SU-DHL-6 (cell line): Measurements from ENCODE around the gene KRTAP4-12.
"Not testable (repeated sequence)": the region's sequence is repeated elsewhere in the genome, so short reads cannot be mapped to it uniquely, and the experiment has no call there.

Experiments used
- H2AFZ ChIP-seq: fragments of 200-600 bp; sonication (generic); 2 replicates; pipeline ENCODE4 v1.6.1; 2014; ENCODE audit warnings: low read depth, mild to moderate bottlenecking, moderate library complexity, mixed read lengths, antibody characterized with exemption, low read length; ENCODE audit not compliant: severe bottlenecking
- H3F3A ChIP-seq: fragments of 200-600 bp; shearing (Covaris generic); 2 replicates; pipeline ENCODE4 v1.6.0; 2016; ENCODE audit warnings: antibody characterized with exemption, mild to moderate bottlenecking; ENCODE audit not compliant: insufficient read depth
- H3K27ac ChIP-seq: fragments of 200-600 bp; sonication (generic); 2 replicates; pipeline ENCODE4 v1.5.1; 2016; ENCODE audit warnings: low read depth, mild to moderate bottlenecking, low read length, moderate library complexity, mixed read lengths
- H3K27me3 ChIP-seq: fragments of 200-600 bp; sonication (generic), shearing (Covaris generic); 2 replicates; pipeline ENCODE4 v1.6.0; 2014; ENCODE audit warnings: mild to moderate bottlenecking, low read length
- H3K36me3 ChIP-seq: fragments of 200-600 bp; sonication (generic); 2 replicates; pipeline ENCODE4 v1.6.1; 2014; ENCODE audit warnings: mild to moderate bottlenecking, low read length, mixed read lengths
- H3K4me2 ChIP-seq: fragments of 300-600, 200-600 bp; shearing (Covaris generic), sonication (generic); 2 replicates; pipeline ENCODE4 v1.6.0; 2014; ENCODE audit warnings: low read length, low read depth, mild to moderate bottlenecking; ENCODE audit not compliant: poor library complexity, severe bottlenecking
- H3K4me3 ChIP-seq: fragments of 200-600 bp; sonication (generic); 2 replicates; pipeline ENCODE4 v1.5.1; 2014; ENCODE audit warnings: antibody characterized with exemption, low read length, mild to moderate bottlenecking, mixed read lengths; ENCODE audit not compliant: insufficient read depth, poor library complexity, severe bottlenecking
- H3K79me2 ChIP-seq: fragments of 200-600 bp; sonication (generic); 2 replicates; pipeline ENCODE4 v1.6.1; 2014; ENCODE audit warnings: mild to moderate bottlenecking, low read length, moderate library complexity; ENCODE audit not compliant: insufficient read depth
- H3K9ac ChIP-seq: fragments of 200-600 bp; sonication (generic); 2 replicates; pipeline ENCODE4 v1.7.0; 2014; ENCODE audit warnings: mild to moderate bottlenecking, low read length
- H3K9me2 ChIP-seq: fragments of 200-600 bp; sonication (generic); replicated peaks from 2 replicates; pipeline ENCODE4 v1.6.1; 2014; ENCODE audit warnings: low read length; ENCODE audit not compliant: insufficient read depth
- H3K9me3 ChIP-seq: fragments of 200-600 bp; sonication (generic); 2 replicates; pipeline ENCODE4 v1.6.1; 2014; ENCODE audit warnings: low read length, mixed read lengths; ENCODE audit not compliant: insufficient read depth
- H4K20me1 ChIP-seq: fragments of 200-600 bp; sonication (generic); 2 replicates; pipeline ENCODE4 v1.6.1; 2014; ENCODE audit warnings: low read depth, mild to moderate bottlenecking, antibody characterized with exemption, low read length, moderate library complexity, mixed read lengths
- EZH2phosphoT487 ChIP-seq: fragments of 200-600 bp; sonication (generic), shearing (Covaris generic); conservative IDR thresholded peaks from 2 replicates; pipeline ENCODE4 v1.6.1; 2018; ENCODE audit warnings: mild to moderate bottlenecking, antibody characterized with exemption, low read length, moderate library complexity, mixed read lengths
- TF ChIP-seq, protein P1 (sequence below): fragments of 200-600 bp; sonication (generic); IDR thresholded peaks from one replicate; pipeline ENCODE4 v1.5.1; 2017; ENCODE audit warnings: antibody characterized with exemption, mild to moderate bottlenecking, low read length, moderate library complexity; ENCODE audit not compliant: insufficient read depth, poor library complexity, severe bottlenecking

KRTAP4-12 gene

GRCh38 chr17:41126412-41126811, 2.4 kb upstream of the KRTAP4-12 start:
- no peak overlapping the region for H3K4me3 ChIP-seq
- no peak overlapping the region for H3K27ac ChIP-seq
- H3K27me3 ChIP-seq: no peaks in the 10 kb centered on the region
- 0 out of 2 replicates have a peak, but pooled peaks cover 6% of the 10 kb centered on the region for H3K9me3 ChIP-seq
- H3F3A ChIP-seq: no peaks in the 10 kb centered on the region
- no peak overlapping the region for H3K9ac ChIP-seq
- TF ChIP-seq, protein P1, sequence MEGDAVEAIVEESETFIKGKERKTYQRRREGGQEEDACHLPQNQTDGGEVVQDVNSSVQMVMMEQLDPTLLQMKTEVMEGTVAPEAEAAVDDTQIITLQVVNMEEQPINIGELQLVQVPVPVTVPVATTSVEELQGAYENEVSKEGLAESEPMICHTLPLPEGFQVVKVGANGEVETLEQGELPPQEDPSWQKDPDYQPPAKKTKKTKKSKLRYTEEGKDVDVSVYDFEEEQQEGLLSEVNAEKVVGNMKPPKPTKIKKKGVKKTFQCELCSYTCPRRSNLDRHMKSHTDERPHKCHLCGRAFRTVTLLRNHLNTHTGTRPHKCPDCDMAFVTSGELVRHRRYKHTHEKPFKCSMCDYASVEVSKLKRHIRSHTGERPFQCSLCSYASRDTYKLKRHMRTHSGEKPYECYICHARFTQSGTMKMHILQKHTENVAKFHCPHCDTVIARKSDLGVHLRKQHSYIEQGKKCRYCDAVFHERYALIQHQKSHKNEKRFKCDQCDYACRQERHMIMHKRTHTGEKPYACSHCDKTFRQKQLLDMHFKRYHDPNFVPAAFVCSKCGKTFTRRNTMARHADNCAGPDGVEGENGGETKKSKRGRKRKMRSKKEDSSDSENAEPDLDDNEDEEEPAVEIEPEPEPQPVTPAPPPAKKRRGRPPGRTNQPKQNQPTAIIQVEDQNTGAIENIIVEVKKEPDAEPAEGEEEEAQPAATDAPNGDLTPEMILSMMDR: no peak
- TF ChIP-seq EZH2phosphoT487: no peak
- H2AFZ ChIP-seq: no peak overlapping the region
- H4K20me1 ChIP-seq: no peaks in the 10 kb centered on the region
- no peak overlapping the region for H3K4me2 ChIP-seq
- no peaks in the 10 kb centered on the region for H3K9me2 ChIP-seq
- no peaks in the 10 kb centered on the region for H3K36me3 ChIP-seq
- no peaks in the 10 kb centered on the region for H3K79me2 ChIP-seq

- no peak overlapping the region for H3K4me3 ChIP-seq
- H3K9ac ChIP-seq: no peak overlapping the region
- H3K4me2 ChIP-seq: no peak overlapping the region
- no peak overlapping the region for H2AFZ ChIP-seq
- 0 out of 2 replicates have a peak, but pooled peaks cover 6% of the 10 kb centered on the region for H3K9me3 ChIP-seq
- no peaks in the 10 kb centered on the region for H3K27me3 ChIP-seq
- no peaks in the 10 kb centered on the region for H3K36me3 ChIP-seq
- no peaks in the 10 kb centered on the region for H3K9me2 ChIP-seq
- H3F3A ChIP-seq: no peaks in the 10 kb centered on the region
- TF ChIP-seq, protein P1: no peak
- no peak for TF ChIP-seq EZH2phosphoT487
- H4K20me1 ChIP-seq: no peaks in the 10 kb centered on the region
- H3K27ac ChIP-seq: no peak overlapping the region
- no peaks in the 10 kb centered on the region for H3K79me2 ChIP-seq
These were observed 1.1 kb upstream of the KRTAP4-12 start for GRCh38 chr17:41125064-41125463.

DNA sequence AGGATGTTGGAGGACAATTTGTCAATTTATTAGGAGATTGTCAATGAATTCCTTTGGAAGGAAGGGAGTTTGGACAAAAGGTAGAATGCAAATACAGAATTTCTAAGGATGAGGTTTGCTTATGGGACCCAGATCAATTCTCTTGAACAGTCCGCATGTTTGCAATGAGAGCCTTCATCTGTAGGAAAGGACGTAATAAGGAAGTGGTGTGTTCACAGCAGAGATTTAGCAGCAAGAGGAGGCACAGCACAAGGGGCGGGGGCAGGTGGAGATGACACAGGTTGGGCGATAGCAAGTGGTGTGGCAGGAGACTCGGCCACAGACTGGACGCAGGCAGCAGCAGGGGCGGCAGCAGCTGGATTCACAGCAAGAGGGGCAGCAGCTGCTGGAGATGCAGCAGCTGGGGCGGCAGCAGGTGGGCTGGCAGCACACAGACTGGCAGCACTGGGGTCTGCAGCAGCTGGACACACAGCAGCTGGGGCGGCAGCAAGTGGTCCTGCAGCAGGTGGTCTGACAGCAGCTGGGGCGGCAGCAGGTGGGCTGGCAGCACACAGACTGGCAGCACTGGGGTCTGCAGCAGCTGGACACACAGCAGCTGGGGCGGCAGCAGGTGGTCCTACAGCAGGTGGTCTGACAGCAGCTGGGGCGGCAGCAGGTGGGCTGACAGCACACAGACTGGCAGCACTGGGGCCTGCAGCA, 541 bp downstream of the KRTAP4-12 start:
- H3K4me2 ChIP-seq, H3K9me2 ChIP-seq, H3K36me3 ChIP-seq, H3K9ac ChIP-seq, H3K4me3 ChIP-seq, H2AFZ ChIP-seq, H3F3A ChIP-seq, H4K20me1 ChIP-seq, H3K79me2 ChIP-seq, H3K9me3 ChIP-seq, H3K27me3 ChIP-seq, H3K27ac ChIP-seq: not testable (repeated sequence)

GRCh38 chr17:41121742-41122141, 2.2 kb downstream of the KRTAP4-12 start:
- no peaks in the 10 kb centered on the region for H3K36me3 ChIP-seq
- no peak for TF ChIP-seq EZH2phosphoT487
- TF ChIP-seq, protein P1: no peak
- no peaks in the 10 kb centered on the region for H4K20me1 ChIP-seq
- H2AFZ ChIP-seq: no peak overlapping the region
- H3K4me3 ChIP-seq: no peak overlapping the region
- 0 out of 2 replicates have a peak, but pooled peaks cover 6% of the 10 kb centered on the region for H3K9me3 ChIP-seq
- H3K4me2 ChIP-seq: no peak overlapping the region
- no peak overlapping the region for H3K9ac ChIP-seq
- no peaks in the 10 kb centered on the region for H3K27me3 ChIP-seq
- no peaks in the 10 kb centered on the region for H3K79me2 ChIP-seq
- H3K27ac ChIP-seq: no peak overlapping the region
- H3F3A ChIP-seq: no peaks in the 10 kb centered on the region
- H3K9me2 ChIP-seq: no peaks in the 10 kb centered on the region

- H3K27ac ChIP-seq, H3F3A ChIP-seq, H3K9me3 ChIP-seq, H3K4me3 ChIP-seq, H3K9me2 ChIP-seq, H4K20me1 ChIP-seq, H3K79me2 ChIP-seq, H3K36me3 ChIP-seq, H2AFZ ChIP-seq, H3K9ac ChIP-seq, H3K27me3 ChIP-seq, H3K4me2 ChIP-seq: not testable (repeated sequence)
These were observed 4.0 kb downstream of the KRTAP4-12 start for GRCh38 chr17:41119696-41120690.
